HepG2 (cell line): ENCODE results near the gene HAO2. TPM values are rescaled to one million over a fixed set of nuclear protein-coding genes. Genes with fewer than 3 reads are reported as not detected.

ENCODE experiments used
- AHDC1 ChIP-seq: sonication (generic); formaldehyde crosslinking; IDR thresholded peaks from 2 replicates; pipeline ENCODE4 v1.5.1; 2020; ENCODE audit warnings: mild to moderate bottlenecking, missing genetic modification reagents, borderline replicate concordance
- BRF2 ChIP-seq: sonication (generic); formaldehyde crosslinking; IDR thresholded peaks from 2 replicates; pipeline ENCODE4 v1.8.1; 2022; ENCODE audit warnings: mild to moderate bottlenecking, missing genetic modification reagents
- EHMT2 ChIP-seq: fragments of 200-600 bp; sonication (generic); IDR thresholded peaks from 2 replicates; pipeline ENCODE4 v1.7.0; 2017; ENCODE audit warnings: antibody characterized with exemption, low read depth, low read length, borderline replicate concordance
- GLMP ChIP-seq: sonication (generic); formaldehyde crosslinking; IDR thresholded peaks from 2 replicates; pipeline ENCODE4 v1.9.0; 2021; ENCODE audit warnings: missing genetic modification reagents, mild to moderate bottlenecking, borderline replicate concordance
- HHEX ChIP-seq: IDR thresholded peaks from 2 replicates; pipeline ENCODE4 v1.6.1; 2016; ENCODE audit warnings: control low read depth
- KAT7 ChIP-seq: IDR thresholded peaks from 2 replicates; pipeline ENCODE4 v1.6.1; 2018; ENCODE audit warnings: borderline replicate concordance, missing compliant biosample characterization
- KMT2A ChIP-seq: sonication (generic); formaldehyde crosslinking; IDR thresholded peaks from 2 replicates; pipeline ENCODE4 v1.4.0; 2020; ENCODE audit warnings: missing genetic modification reagents
- KMT2B ChIP-seq: IDR thresholded peaks from 2 replicates; pipeline ENCODE4 v1.6.1; 2016; ENCODE audit warnings: missing genetic modification reagents, missing compliant biosample characterization
- MEIS2 ChIP-seq: sonication (generic); formaldehyde crosslinking; IDR thresholded peaks from 2 replicates; pipeline ENCODE4 v1.9.0; 2021; ENCODE audit warnings: mild to moderate bottlenecking, missing genetic modification reagents
- MIER3 ChIP-seq: IDR thresholded peaks from 2 replicates; pipeline ENCODE4 v1.6.1; 2016; ENCODE audit warnings: missing compliant biosample characterization, borderline replicate concordance
- MLLT10 ChIP-seq: sonication (generic); formaldehyde crosslinking; IDR thresholded peaks from 2 replicates; pipeline ENCODE4 v1.4.0; 2020; ENCODE audit warnings: missing genetic modification reagents
- NONO ChIP-seq, 2 experiments: fragments of 450-650 bp in 1 of 2; sonication (generic) in 1 of 2; formaldehyde crosslinking in 1 of 2; IDR thresholded peaks in 1 of 2; conservative IDR thresholded peaks in 1 of 2; 2 replicates each; pipeline versions ENCODE4 v1.6.1 to v1.8.0; 2017 to 2022; ENCODE audit warnings: mild to moderate bottlenecking in 1 of 2, missing genetic modification reagents in 1 of 2, moderate library complexity in 1 of 2
- RXRB ChIP-seq: IDR thresholded peaks from 2 replicates; pipeline ENCODE4 v1.6.1; 2016; ENCODE audit warnings: borderline replicate concordance, missing genetic modification reagents, missing compliant biosample characterization
- SMAD3 ChIP-seq: sonication (generic); formaldehyde crosslinking; IDR thresholded peaks from 2 replicates; pipeline ENCODE4 v1.4.0; 2020; ENCODE audit warnings: missing genetic modification reagents
- TEAD3 ChIP-seq: optimal IDR thresholded peaks from 2 replicates; pipeline ENCODE3; 2016; ENCODE audit warnings: borderline replicate concordance
- YEATS2 ChIP-seq: sonication (generic); formaldehyde crosslinking; IDR thresholded peaks from 2 replicates; pipeline ENCODE4 v1.4.0; 2020; ENCODE audit warnings: missing genetic modification reagents, borderline replicate concordance
- ZNF205 ChIP-seq: IDR thresholded peaks from 2 replicates; pipeline ENCODE4 v1.6.1; 2018; ENCODE audit warnings: missing biosample characterization, missing genetic modification reagents
- ZNF234 ChIP-seq: sonication (generic); formaldehyde crosslinking; conservative IDR thresholded peaks from 2 replicates; pipeline ENCODE4 v1.5.1; 2020; ENCODE audit warnings: mild to moderate bottlenecking, missing genetic modification reagents
- ZNF24 ChIP-seq: fragments of 450-650 bp; IDR thresholded peaks from 2 replicates; pipeline ENCODE4 v1.6.1; 2017; ENCODE audit warnings: antibody characterized with exemption, mild to moderate bottlenecking
- ZNF282 ChIP-seq: fragments of 450-650 bp; IDR thresholded peaks from 2 replicates; pipeline ENCODE4 v1.6.1; 2018; ENCODE audit not compliant: partially characterized antibody
- ZNF503 ChIP-seq: sonication (generic); formaldehyde crosslinking; IDR thresholded peaks from 2 replicates; pipeline ENCODE4 v1.4.0; 2020; ENCODE audit warnings: missing genetic modification reagents
- polyA plus RNA-seq, 8 experiments: library from polyadenylated mRNA; depleted of rRNA in 3 of 8; stranded (reverse) in 7 of 8; unstranded in 1 of 8; fragments of >200 nt; fragmentation: Illumina TruSeq in 4 of 8; extraction: Trizol in 4 of 8; gene quantifications; 2 replicates each; pipeline versions ENCODE4 v1.2.1 to v1.2.3, GENCODE V29; 2011 to 2016; ENCODE audit warnings: low read depth in 4 of 8, missing spikeins in 1 of 8, mixed read lengths in 1 of 8; ENCODE audit not compliant: insufficient read depth in 1 of 8
- total RNA-seq, 5 experiments: library from RNA; depleted of rRNA; stranded (reverse); fragments of >200 nt; fragmentation: Illumina TruSeq; extraction: Trizol; gene quantifications; 2 replicates each; pipeline ENCODE4 v1.2.3, GENCODE V29; 2016; ENCODE audit warnings: low read depth in 1 of 5

The HAO2 gene
- total and polyA plus RNA-seq, 2 of the 13 experiments (the other 11 are each of a cell fraction or from before 2014, with no cell fraction given): 0.05 to 0.09 TPM

GRCh38 chr1:119341372-119341947 is 27.1 kb upstream of the HAO2 start (continued):
- TF ChIP-seq AHDC1 (CRISPR knock-in tag) (peak; percentile 98), KMT2B (CRISPR knock-in tag) (peak; percentile 38; the same call in 1 of the 2 replicates), GLMP (no peak), TEAD3 (peak; percentile 95), ZNF24 (no peak), ZNF234 (CRISPR knock-in tag) (no peak), BRF2 (CRISPR knock-in tag) (0 out of 2 replicates have a peak, but pooled peaks have one; percentile 74), ZNF282 (no peak), ZNF503 (peak; percentile 76), HHEX (peak; percentile 79), ZNF205 (CRISPR knock-in tag) (peak; percentile 77; the same call in 1 of the 2 replicates), KMT2A (CRISPR knock-in tag) (peak; percentile 40; the same call in 1 of the 2 replicates), MEIS2 (CRISPR knock-in tag) (no peak), MLLT10 (no peak), MIER3 (CRISPR knock-in tag) (peak; percentile 48; the same call in 1 of the 2 replicates), KAT7 (CRISPR knock-in tag) (peak; percentile 42; the same call in 1 of the 2 replicates), YEATS2 (CRISPR knock-in tag) (peak; percentile 47; the same call in 1 of the 2 replicates), RXRB (CRISPR knock-in tag) (peak; percentile 95), NONO (IDR thresholded peaks at IDR 0.05) (no peak), NONO (CRISPR knock-in tag; conservative IDR thresholded peaks at IDR 0.05) (peak; percentile 70; the same call in 1 of the 2 replicates), EHMT2 (peak; percentile 82; the same call in 1 of the 2 replicates), SMAD3 (peak; percentile 72; the same call in 1 of the 2 replicates)
